Bronchial epithelial cell (primary cell): Measurements from ENCODE around the gene LRRC28. TPM values are rescaled to one million over a fixed set of nuclear protein-coding genes. Genes with fewer than 3 reads are reported as not detected.

Experiments used
- DNase-seq: peaks from one replicate; pipeline ENCODE4 v3.0.0-alpha.2; 2010; ENCODE audit warnings: low read depth
- FAIRE-seq: peaks from 2 replicates; lab custom pipeline; 2011; peaks lifted over from hg19 to GRCh38; lab: Jason Lieb, UNC
- H3K27me3 ChIP-seq: 2 replicates; pipeline ENCODE4 v1.5.1; 2011; ENCODE audit warnings: low read length; ENCODE audit not compliant: control insufficient read depth, insufficient read depth
- H3K36me3 ChIP-seq: 2 replicates; pipeline ENCODE4 v1.5.1; 2011; ENCODE audit warnings: low read length; ENCODE audit not compliant: control insufficient read depth, insufficient read depth
- H3K4me3 ChIP-seq: 2 replicates; pipeline ENCODE4 v1.5.1; 2011; ENCODE audit warnings: mild to moderate bottlenecking, low read depth, low read length, control low read depth
- CTCF ChIP-seq: IDR thresholded peaks from 2 replicates; pipeline ENCODE4 v1.5.1; 2011; ENCODE audit warnings: mild to moderate bottlenecking, moderate library complexity, low read length, control low read depth, inconsistent platforms; ENCODE audit not compliant: insufficient read depth, severe bottlenecking
- total RNA-seq: library from RNA; depleted of rRNA; stranded (reverse); fragments of >200 nt; gene quantifications from 2 replicates; pipeline ENCODE4 v1.2.1, GENCODE V29; 2014

Gene LRRC28
- total RNA-seq, 1 donor from 2014 or later: 15.8 TPM

GRCh38 chr15:99320374-99321215 lies 69.3 kb downstream of the LRRC28 start:
- Histone ChIP-seq H3K4me3 (no peak overlapping the region), H3K36me3 (no peaks in the 10 kb centered on the region), H3K27me3 (no peaks in the 10 kb centered on the region)
- DNase-seq: peak; percentile 87
- TF ChIP-seq CTCF: no peak
- no peak for FAIRE-seq

- no peaks in the 10 kb centered on the region for H3K36me3 ChIP-seq
- no peak overlapping the region for H3K4me3 ChIP-seq
- no peak for FAIRE-seq
- H3K27me3 ChIP-seq: no peaks in the 10 kb centered on the region
- no peak for TF ChIP-seq CTCF
- peak; percentile 84 for DNase-seq
Measured at GRCh38 chr15:99321468-99321867, 70.2 kb downstream of the LRRC28 start.

- Histone ChIP-seq H3K4me3 (no peak overlapping the region), H3K27me3 (no peaks in the 10 kb centered on the region), H3K36me3 (no peaks in the 10 kb centered on the region)
- no peak for FAIRE-seq
- TF ChIP-seq CTCF: no peak
- peak; percentile 56 for DNase-seq
Measured at GRCh38 chr15:99322643-99323405, 71.5 kb downstream of the LRRC28 start.

GRCh38 chr15:99324082-99324620 lies 72.9 kb downstream of the LRRC28 start:
- DNase-seq: peak; percentile 91
- no peaks in the 10 kb centered on the region for H3K27me3 ChIP-seq
- FAIRE-seq: no peak
- no peaks in the 10 kb centered on the region for H3K36me3 ChIP-seq
- no peak for TF ChIP-seq CTCF
- H3K4me3 ChIP-seq: peak overlapping the region; percentile 7

GRCh38 chr15:99324700-99325099 lies 73.4 kb downstream of the LRRC28 start:
- no peaks in the 10 kb centered on the region for H3K27me3 ChIP-seq
- no peak for DNase-seq
- no peak overlapping the region for H3K4me3 ChIP-seq
- FAIRE-seq: no peak
- no peak for TF ChIP-seq CTCF
- no peaks in the 10 kb centered on the region for H3K36me3 ChIP-seq
